Measurements from ENCODE around the gene LTBP4. TPM values are rescaled to one million over a fixed set of nuclear protein-coding genes. Genes with fewer than 3 reads are reported as not detected.

The LTBP4 gene
- total and polyA plus RNA-seq, 2 of the 13 experiments (the other 11 are each of a cell fraction or from before 2014, with no cell fraction given): 0.86 to 2.3 TPM

DNA sequence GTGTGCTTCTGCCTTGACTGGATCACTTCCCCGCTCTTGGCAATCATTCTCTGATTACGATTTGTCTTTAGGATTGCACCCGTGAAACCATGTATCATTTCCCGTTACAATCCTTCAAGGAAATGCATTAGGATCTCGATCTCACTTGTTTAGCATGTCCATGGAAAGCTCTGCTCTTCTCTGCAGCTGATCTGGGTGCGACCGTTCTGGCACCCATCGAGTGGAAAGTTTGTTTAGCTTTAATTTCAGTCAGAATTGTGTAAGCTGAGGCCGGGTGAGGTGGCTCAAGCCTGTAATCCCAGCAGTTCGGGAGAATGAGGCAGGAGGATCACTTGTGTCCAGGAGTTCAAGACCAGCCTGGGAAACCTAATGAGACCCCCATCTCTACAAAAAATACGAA is 58.4 kb downstream of the LTBP4 start:
- 24% methylated on average over 11 of the region's 11 CpGs for WGBS (ENCODE audit: low lambda C conversion rate)
- no peak for TF ChIP-seq XRCC5 (optimal IDR thresholded peaks at IDR 0.05; ENCODE audit: low read length)
- no peak for TF ChIP-seq U2AF2 (IDR thresholded peaks at IDR 0.05; ENCODE audit: low read depth, low read length)
- POLR2A ChIA-PET: no interaction called here
- BruUV-seq (replicated peaks): no TSS peak
- CTCF ChIA-PET (ENCODE audit: low intra/inter-chr PET ratio, low total read pairs): no interaction called here
- Histone ChIP-seq H3K27ac (ENCODE audit: extremely low read length, insufficient read depth, low read length) (no peak overlapping the region), H3K9me3 (ENCODE audit: low read length) (no peaks in the 10 kb centered on the region), H3K36me3 (replicated peaks in 1 of 2; ENCODE audit: control insufficient read depth in 1 of 2, insufficient read depth in 2 of 2, low read length in 2 of 2) (no peaks in the 10 kb centered on the region), H3K4me1 (ENCODE audit: insufficient read depth, low read length) (peaks cover 11% of the 10 kb centered on the region), H4K20me1 (ENCODE audit: insufficient read depth, low read length) (no peaks in the 10 kb centered on the region), H3K9ac (ENCODE audit: insufficient read depth, low read depth, low read length) (no peak overlapping the region), H3K4me2 (ENCODE audit: low read depth, low read length) (no peak overlapping the region), H3K79me2 (ENCODE audit: insufficient read depth, low read length) (no peaks in the 10 kb centered on the region), H2AFZ (ENCODE audit: low read length) (no peak overlapping the region), H3K4me3 (replicated peaks in 1 of 3; ENCODE audit: insufficient read depth in 1 of 3, low read depth in 2 of 3, low read length in 3 of 3) (no peak overlapping the region), H3K27me3 (ENCODE audit: control insufficient read depth in 1 of 2, insufficient read depth in 2 of 2, low read length in 2 of 2) (peaks cover 3 to 37% of the 10 kb centered on the region in 2 experiments; a peak in 3 of 5 replicates)
- intact Hi-C loops (cut with micrococcal nuclease; ENCODE audit: unreplicated experiment) (no loop called here), in situ Hi-C loops (cut with HindIII; ENCODE audit: extremely low pct_ligation_motif_present, low pct_unique_long_range_greater_than_20kb) (loop anchor here (25.0 kb wide), 1 partner anchor 478 kb away; no protein-coding TSS in a partner anchor)
- FAIRE-seq: no peak
- DNase-seq (ENCODE audit: low spot score): no peak
- ATAC-seq: no peak

DNA sequence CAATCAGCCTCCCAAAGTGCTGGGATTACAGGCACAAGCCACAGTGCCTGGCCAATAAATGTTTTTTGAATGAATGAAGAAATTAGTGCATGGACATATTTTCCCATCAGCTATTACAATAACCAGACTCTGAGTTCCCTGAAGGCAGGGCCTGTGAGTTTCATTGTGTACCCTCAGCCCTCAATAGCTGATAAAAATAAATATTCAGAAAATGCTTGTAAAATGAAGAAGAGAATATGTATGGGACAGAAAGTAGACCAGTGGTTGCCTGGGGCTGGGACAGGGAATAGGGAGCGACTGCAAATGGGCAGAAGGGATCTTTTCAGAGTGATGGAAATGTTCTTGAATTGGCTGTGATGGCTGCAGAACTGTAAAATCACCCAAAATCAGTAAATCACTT is 60.4 kb downstream of the LTBP4 start:
- CTCF ChIA-PET (ENCODE audit: low intra/inter-chr PET ratio, low total read pairs): interaction anchor here (2.6 kb wide), 2 partner anchors 41 to 158 kb away, joined by 8 to 19 read pairs; no protein-coding TSS in a partner anchor
- Histone ChIP-seq H3K4me1 (ENCODE audit: insufficient read depth, low read length) (peaks cover 11% of the 10 kb centered on the region), H3K27me3 (ENCODE audit: control insufficient read depth in 1 of 2, insufficient read depth in 2 of 2, low read length in 2 of 2) (peaks cover 3 to 36% of the 10 kb centered on the region in 2 experiments; a peak in 2 of 5 replicates), H3K4me2 (ENCODE audit: low read depth, low read length) (no peak overlapping the region), H4K20me1 (ENCODE audit: insufficient read depth, low read length) (no peaks in the 10 kb centered on the region), H2AFZ (ENCODE audit: low read length) (no peak overlapping the region), H3K27ac (ENCODE audit: extremely low read length, insufficient read depth, low read length) (no peak overlapping the region), H3K9me3 (ENCODE audit: low read length) (no peaks in the 10 kb centered on the region), H3K36me3 (replicated peaks in 1 of 2; ENCODE audit: control insufficient read depth in 1 of 2, insufficient read depth in 2 of 2, low read length in 2 of 2) (no peaks in the 10 kb centered on the region), H3K4me3 (replicated peaks in 1 of 3; ENCODE audit: insufficient read depth in 1 of 3, low read depth in 2 of 3, low read length in 3 of 3) (no peak overlapping the region), H3K9ac (ENCODE audit: insufficient read depth, low read depth, low read length) (no peak overlapping the region), H3K79me2 (ENCODE audit: insufficient read depth, low read length) (no peaks in the 10 kb centered on the region)
- 35% methylated on average over 1 of the region's 1 CpG for WGBS (ENCODE audit: low lambda C conversion rate)
- intact Hi-C loops (cut with micrococcal nuclease; ENCODE audit: unreplicated experiment): loop anchor here (5.0 to 10.0 kb wide), 3 partner anchors 146 to 481 kb away; no protein-coding TSS in a partner anchor
- DNase-seq (ENCODE audit: low spot score) (no peak), FAIRE-seq (no peak), ATAC-seq (no peak)
- POLR2A ChIA-PET: no interaction called here
- BruUV-seq (replicated peaks): no TSS peak
- in situ Hi-C loops (cut with HindIII; ENCODE audit: extremely low pct_ligation_motif_present, low pct_unique_long_range_greater_than_20kb): loop anchor here (5.0 to 25.0 kb wide), 3 partner anchors 41 to 476 kb away; no protein-coding TSS in a partner anchor
- TF ChIP-seq TBX3 (IDR thresholded peaks at IDR 0.05; ENCODE audit: borderline replicate concordance) (no peak), KDM5A (IDR thresholded peaks at IDR 0.05; ENCODE audit: borderline replicate concordance, low read length) (no peak)
- TF ChIP-seq, protein P1, sequence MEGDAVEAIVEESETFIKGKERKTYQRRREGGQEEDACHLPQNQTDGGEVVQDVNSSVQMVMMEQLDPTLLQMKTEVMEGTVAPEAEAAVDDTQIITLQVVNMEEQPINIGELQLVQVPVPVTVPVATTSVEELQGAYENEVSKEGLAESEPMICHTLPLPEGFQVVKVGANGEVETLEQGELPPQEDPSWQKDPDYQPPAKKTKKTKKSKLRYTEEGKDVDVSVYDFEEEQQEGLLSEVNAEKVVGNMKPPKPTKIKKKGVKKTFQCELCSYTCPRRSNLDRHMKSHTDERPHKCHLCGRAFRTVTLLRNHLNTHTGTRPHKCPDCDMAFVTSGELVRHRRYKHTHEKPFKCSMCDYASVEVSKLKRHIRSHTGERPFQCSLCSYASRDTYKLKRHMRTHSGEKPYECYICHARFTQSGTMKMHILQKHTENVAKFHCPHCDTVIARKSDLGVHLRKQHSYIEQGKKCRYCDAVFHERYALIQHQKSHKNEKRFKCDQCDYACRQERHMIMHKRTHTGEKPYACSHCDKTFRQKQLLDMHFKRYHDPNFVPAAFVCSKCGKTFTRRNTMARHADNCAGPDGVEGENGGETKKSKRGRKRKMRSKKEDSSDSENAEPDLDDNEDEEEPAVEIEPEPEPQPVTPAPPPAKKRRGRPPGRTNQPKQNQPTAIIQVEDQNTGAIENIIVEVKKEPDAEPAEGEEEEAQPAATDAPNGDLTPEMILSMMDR (CRISPR knock-in tag; IDR thresholded peaks at IDR 0.05): no peak

All from HepG2 (cell line).